Caki2 (cell line): ENCODE results near the gene SBSN. TPM values are rescaled to one million over a fixed set of nuclear protein-coding genes. Genes with fewer than 3 reads are reported as not detected.

ENCODE experiments used
- DNase-seq: peaks from one replicate; pipeline ENCODE4 v3.0.0-alpha.2; 2015; ENCODE audit warnings: low read depth
- in situ Hi-C: cut with HindIII; loops from 2 replicates; pipeline ENCODE4 v1.10.0; 2016; ENCODE audit warnings: low sequenced_read_pairs, low pct_unique_long_range_greater_than_20kb, mixed read lengths
- total RNA-seq: library from RNA; depleted of rRNA; stranded (reverse); fragments of >200 nt; shearing (Covaris generic); gene quantifications from 2 replicates; pipeline ENCODE4 v1.2.3, GENCODE V29; 2014; ENCODE audit warnings: low replicate concordance; rRNA removed

Gene SBSN, protein sequence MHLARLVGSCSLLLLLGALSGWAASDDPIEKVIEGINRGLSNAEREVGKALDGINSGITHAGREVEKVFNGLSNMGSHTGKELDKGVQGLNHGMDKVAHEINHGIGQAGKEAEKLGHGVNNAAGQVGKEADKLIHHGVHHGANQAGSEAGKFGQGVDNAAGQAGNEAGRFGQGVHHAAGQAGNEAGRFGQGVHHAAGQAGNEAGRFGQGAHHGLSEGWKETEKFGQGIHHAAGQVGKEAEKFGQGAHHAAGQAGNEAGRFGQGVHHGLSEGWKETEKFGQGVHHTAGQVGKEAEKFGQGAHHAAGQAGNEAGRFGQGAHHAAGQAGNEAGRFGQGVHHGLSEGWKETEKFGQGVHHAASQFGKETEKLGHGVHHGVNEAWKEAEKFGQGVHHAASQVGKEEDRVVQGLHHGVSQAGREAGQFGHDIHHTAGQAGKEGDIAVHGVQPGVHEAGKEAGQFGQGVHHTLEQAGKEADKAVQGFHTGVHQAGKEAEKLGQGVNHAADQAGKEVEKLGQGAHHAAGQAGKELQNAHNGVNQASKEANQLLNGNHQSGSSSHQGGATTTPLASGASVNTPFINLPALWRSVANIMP
- not detected in 2 replicates for total RNA-seq

- in situ Hi-C loops, result no loop called here
- DNase-seq, result no peak
Observed at GRCh38 chr19:35528218-35529038, at the start of gene SBSN. Gene SBSN (minus strand): TSS chr19:35528311. CDS start chr19:35528281, 30 bp downstream.

- no peak for DNase-seq
- in situ Hi-C loops, result no loop called here
Observed at GRCh38 chr19:35571406-35571965, 43.4 kb upstream of the SBSN start.

GRCh38 chr19:35569281-35569781 is 41.2 kb upstream of the SBSN start:
- in situ Hi-C loops, result no loop called here
- DNase-seq, result no peak

DNA sequence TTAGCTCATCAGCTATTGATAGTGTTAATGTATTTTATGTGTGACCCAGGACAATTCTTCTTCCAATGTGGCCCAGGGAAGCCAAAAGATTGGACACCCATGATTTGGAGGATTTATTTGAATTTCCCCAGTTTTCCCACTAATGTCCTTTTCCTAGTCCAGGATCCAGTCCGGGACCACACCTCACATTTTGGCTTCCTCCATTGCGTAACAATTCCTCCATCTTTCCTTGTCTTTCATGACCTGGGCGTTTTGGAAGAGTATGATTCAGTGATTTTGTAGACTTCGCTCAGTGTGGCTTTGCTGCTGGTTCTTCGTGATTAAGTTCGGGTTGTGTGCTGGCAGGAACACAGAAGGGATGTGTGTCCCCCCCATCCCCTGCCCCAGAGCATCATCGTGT is 38.6 kb upstream of the SBSN start:
- no peak for DNase-seq
- in situ Hi-C loops, result no loop called here

GRCh38 chr19:35565016-35565856 is 37.1 kb upstream of the SBSN start:
- in situ Hi-C loops, result no loop called here
- no peak for DNase-seq

- in situ Hi-C loops, result no loop called here
- DNase-seq, result no peak
Observed at GRCh38 chr19:35563207-35563829, 35.2 kb upstream of the SBSN start, which contains the start of gene ATP4A. Gene ATP4A (minus strand): TSS chr19:35563658. CDS start chr19:35563629, 29 bp downstream.

DNA sequence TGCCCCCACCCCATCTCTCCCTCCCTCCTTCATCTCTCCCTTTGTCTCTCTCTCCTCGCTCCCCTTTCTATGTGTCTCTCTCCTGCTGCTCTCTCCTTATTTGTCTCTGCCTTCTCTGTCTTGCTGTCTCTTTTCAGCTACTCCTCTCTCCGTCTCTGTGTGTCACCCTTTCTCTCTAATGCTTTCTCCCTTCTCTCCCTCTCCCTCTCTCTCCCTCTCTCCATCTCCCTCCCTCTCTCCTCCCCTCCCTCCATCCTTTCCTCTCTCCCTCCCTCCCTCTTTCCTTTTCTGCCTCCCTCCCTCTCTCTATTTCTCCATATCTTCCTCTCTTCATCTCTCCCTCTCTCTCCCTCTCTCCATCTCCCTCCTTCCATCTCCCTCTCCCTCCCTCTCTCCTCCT is 34.7 kb upstream of the SBSN start:
- in situ Hi-C loops, result no loop called here
- no peak for DNase-seq

DNA sequence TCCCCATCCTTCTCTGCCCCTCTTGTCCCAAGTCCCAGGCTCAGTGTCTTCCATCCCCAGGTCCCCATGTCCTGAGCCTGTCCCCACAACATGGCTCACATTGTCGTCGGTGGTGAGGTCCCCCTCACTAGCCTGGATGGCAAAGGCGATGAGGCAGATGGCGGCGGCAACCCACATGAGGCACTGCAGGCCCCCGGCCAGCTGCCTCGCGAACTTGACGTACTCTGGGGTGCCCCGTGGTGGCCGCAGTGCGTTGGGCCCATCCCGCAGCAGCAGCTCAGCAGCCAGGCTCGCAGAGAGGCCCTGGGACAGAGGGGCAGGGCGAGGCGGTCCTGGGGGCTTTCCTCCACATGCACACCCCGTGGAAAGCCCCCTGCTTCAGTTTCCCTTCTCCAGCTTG is 34.2 kb upstream of the SBSN start:
- in situ Hi-C loops, result no loop called here
- no peak for DNase-seq

GRCh38 chr19:35561436-35561835 is 33.3 kb upstream of the SBSN start:
- no peak for DNase-seq
- in situ Hi-C loops, result no loop called here

GRCh38 chr19:35560677-35561076 is 32.6 kb upstream of the SBSN start:
- no peak for DNase-seq
- in situ Hi-C loops, result no loop called here

- in situ Hi-C loops, result no loop called here
- DNase-seq, result no peak
Observed at GRCh38 chr19:35560271-35560670, 32.2 kb upstream of the SBSN start.

GRCh38 chr19:35559781-35560180 is 31.7 kb upstream of the SBSN start:
- DNase-seq, result no peak
- in situ Hi-C loops, result no loop called here

GRCh38 chr19:35559281-35559659 is 31.2 kb upstream of the SBSN start:
- DNase-seq, result no peak
- in situ Hi-C loops, result no loop called here

DNA sequence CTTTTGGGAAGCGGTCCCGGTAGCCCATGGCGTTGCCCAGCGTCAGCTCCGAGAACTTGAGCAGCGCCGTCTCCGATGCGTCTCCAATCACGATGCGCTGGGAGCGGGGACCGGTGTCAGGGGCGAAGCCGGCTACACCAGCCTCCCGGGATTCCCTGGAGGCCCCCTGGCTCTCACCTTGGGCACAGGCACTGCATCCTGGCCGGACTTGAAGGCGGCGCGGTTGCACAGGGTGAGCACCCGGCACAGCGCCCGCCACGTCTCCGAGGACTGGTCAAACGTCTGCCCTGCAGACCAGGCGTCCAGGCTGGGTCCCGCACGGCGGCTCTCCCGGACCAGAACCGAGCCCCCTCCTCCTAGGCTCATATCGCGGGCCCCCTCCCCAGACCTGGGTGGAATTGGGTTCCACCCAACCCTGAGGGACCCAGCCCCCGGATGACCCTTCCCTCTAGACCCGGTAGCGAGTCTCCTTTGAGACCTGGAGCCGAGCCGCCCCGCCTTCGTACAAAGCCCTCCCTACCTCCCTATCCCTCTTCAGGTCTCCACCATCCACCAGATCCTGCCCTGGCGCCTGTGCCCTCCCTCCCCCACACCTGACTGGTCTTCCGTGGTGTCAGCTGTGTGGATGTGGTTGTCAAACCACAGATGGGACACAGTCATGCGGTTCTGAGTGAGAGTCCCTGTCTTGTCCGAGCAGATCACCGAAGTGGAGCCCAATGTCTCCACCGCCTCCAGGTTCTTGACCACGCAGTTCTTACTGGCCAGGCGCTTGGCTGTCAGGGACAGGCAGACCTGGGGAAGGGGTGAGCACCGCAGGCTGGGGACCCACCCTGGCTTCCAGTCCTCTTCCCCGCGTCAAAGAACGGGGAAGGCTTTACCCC is 30.5 kb upstream of the SBSN start:
- in situ Hi-C loops, result no loop called here

GRCh38 chr19:35557539-35558399 is 29.7 kb upstream of the SBSN start:
- in situ Hi-C loops, result no loop called here
- no peak for DNase-seq

More for the DNA sequence above, 30.5 kb upstream of the SBSN start:
- no peak for DNase-seq
